ENCODE data around the gene CIT.

The CIT gene

DNA sequence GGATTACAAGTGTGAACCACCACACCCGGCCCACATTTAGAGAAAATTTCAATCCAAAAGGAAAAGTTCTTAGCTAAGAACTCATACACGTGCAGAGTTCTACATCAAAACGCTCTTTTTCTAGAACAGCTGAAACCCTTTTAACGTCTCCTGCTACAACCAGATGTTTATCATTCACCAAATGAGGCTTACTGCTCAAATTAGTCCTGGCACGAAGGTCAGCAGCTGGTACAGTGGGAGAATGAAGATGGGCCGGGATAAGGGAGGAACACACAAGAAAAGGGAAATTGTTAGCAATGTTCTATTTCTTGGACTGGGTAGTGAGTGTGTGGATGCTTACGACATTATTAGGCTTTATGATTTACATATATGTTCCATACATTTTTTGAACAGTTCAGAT lies 171.9 kb downstream of the CIT start:
- in situ Hi-C loops (cut with MboI; ENCODE audit: low sequenced_read_pairs): no loop called here

DNA sequence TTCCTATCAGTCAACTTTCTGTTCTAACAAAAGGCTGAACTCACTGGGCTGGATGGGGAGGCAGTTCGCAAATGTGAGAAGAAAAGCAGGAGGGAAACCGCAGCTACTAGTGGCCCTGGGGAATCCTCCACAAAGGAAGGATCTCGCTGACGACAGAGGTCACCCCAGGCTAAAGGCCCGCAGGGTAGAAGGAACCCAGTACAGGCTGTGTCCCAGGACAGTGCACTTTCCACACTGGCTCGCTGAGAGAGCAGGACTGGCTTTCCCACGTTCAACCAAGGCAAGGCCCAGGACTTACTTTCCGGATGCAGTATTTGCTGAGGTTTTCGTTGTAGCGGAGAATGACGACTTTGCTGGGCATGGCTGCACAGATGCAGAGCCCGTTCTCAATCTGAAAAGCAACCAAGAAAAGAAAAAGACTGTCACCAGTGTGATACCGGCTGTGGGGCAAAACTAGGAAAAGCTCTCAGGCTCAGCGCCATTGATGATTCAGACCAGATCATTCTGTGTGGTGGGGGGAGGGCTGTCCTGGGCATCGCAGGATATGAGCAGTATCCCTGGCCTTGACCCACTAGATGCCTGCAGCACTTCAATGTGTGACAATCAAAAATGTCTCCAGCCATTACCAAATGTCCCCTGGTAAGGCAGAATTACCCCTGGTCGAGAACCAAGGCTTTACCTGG lies 172.9 kb downstream of the CIT start:
- in situ Hi-C loops (cut with MboI; ENCODE audit: low sequenced_read_pairs): no loop called here

DNA sequence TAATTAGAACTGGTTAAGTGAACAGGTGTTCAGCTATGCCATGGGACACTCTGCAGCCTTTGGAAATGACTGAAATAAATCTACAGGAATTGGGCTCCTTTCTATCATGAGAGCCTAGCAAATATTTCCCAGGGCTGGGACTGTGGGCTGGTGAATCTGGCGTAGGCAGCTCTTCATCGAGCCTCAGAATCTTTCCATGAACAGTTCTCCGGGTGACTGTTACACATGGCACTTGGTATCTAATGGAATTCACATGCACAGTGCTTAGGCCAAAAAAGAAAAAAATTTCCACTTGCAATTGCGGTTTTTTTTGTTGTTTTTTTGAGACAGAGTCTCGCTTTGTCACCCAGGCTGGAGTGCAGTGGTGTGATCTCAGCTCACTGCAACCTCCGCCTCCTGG lies 177.0 kb downstream of the CIT start:
- in situ Hi-C loops (cut with MboI; ENCODE audit: low sequenced_read_pairs): no loop called here

- in situ Hi-C loops (cut with MboI; ENCODE audit: low sequenced_read_pairs): no loop called here
Observed at GRCh38 chr12:119699199-119699760, 177.8 kb downstream of the CIT start.

DNA sequence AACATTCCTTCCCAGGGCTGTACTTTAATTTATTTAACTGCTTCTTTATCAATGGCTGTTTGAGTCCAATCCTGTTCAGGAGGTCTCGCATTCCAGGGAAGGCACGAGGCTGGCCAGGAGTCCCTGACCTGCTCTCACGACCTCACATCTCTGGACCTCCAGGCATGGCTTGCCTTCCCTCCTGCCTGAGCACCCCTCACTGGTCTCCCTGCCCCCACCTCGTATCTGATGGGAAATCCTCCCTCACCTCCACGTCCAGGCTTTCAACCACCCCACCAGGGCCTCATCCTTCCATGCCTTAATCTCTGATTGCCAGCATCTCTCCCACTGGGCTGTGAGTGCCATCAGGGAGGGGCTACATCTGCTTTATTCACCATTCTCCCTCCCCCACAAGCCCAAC lies 180.2 kb downstream of the CIT start:
- in situ Hi-C loops (cut with MboI; ENCODE audit: low sequenced_read_pairs): no loop called here

GRCh38 chr12:119695034-119695433 lies 182.1 kb downstream of the CIT start:
- in situ Hi-C loops (cut with MboI; ENCODE audit: low sequenced_read_pairs): no loop called here

- in situ Hi-C loops (cut with MboI; ENCODE audit: low sequenced_read_pairs): no loop called here
Observed at GRCh38 chr12:119694111-119694510, 183.0 kb downstream of the CIT start.

GRCh38 chr12:119693511-119693910 lies 183.6 kb downstream of the CIT start:
- in situ Hi-C loops (cut with MboI; ENCODE audit: low sequenced_read_pairs): no loop called here

DNA sequence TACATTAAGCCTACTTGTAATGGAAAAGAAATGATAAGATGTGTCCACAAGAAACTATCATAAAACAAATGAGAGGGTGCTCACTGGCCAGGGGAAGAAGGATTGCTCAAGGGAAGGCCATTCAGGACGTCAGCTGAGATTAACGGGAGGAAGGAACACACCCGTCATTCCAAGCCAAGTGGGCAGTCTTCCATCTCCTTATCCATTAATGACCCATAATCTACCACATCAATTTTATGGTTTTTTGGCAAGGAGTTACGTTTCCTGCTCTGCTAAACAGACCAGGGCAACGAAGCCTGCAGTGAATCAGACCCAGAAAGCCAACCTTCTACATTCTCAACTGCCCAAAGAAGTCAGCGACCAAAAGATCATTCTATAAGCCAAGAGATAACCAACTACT lies 184.1 kb downstream of the CIT start:
- in situ Hi-C loops (cut with MboI; ENCODE audit: low sequenced_read_pairs): no loop called here

- in situ Hi-C loops (cut with MboI; ENCODE audit: low sequenced_read_pairs): no loop called here
Observed at GRCh38 chr12:119692410-119692809, 184.7 kb downstream of the CIT start.

GRCh38 chr12:119691202-119691810 lies 185.8 kb downstream of the CIT start:
- in situ Hi-C loops (cut with MboI; ENCODE audit: low sequenced_read_pairs): no loop called here

- in situ Hi-C loops (cut with MboI; ENCODE audit: low sequenced_read_pairs): no loop called here
Observed at GRCh38 chr12:119689935-119690500, 187.1 kb downstream of the CIT start.

GRCh38 chr12:119687879-119688278 lies 189.2 kb downstream of the CIT start:
- in situ Hi-C loops (cut with MboI; ENCODE audit: low sequenced_read_pairs): no loop called here

- in situ Hi-C loops (cut with MboI; ENCODE audit: low sequenced_read_pairs): no loop called here
Observed at GRCh38 chr12:119687406-119687805, 189.7 kb downstream of the CIT start.

DNA sequence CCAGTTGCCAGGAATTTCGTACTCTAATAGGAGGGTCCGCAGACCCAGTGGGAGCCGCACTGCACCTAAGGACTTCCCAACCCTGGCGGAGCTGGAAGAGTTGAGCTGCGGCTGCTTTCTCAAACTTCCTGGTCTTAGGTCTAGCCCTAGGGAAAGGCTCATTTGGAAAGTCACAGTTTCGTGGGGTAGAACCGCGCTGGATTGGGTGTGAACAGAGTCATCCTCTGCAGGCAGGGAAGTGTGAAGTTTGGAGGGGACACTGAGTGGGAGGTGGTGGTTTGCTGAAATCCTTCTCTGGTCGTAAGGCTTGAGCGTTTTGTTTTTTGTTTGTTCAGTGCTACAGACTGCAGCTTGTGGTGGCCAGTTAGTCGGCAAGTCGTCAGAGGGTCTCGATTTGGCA lies 190.3 kb downstream of the CIT start:
- in situ Hi-C loops (cut with MboI; ENCODE audit: low sequenced_read_pairs): no loop called here

DNA sequence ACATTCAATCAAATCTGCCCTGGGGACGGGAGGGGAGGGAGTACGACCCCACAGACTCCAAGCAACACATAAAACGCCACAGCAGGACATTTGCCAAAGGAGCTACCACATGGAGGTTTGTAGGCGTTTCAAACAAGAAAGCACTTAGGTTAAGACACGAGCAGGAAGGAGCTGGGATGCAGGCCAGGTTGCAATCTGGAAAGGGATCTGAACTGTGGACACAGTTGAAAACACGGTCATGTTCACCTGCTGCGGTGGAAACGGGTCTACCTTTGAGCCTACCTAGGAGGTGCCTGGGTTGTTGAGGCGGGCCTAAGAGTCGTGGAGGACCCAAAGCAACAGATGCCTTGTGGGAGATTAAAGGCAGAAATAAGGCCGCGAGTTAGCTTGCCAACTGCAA lies 190.8 kb downstream of the CIT start:
- in situ Hi-C loops (cut with MboI; ENCODE audit: low sequenced_read_pairs): no loop called here

- in situ Hi-C loops (cut with MboI; ENCODE audit: low sequenced_read_pairs): no loop called here
Observed at GRCh38 chr12:119685375-119685774, 191.7 kb downstream of the CIT start.

- in situ Hi-C loops (cut with MboI; ENCODE audit: low sequenced_read_pairs): no loop called here
Observed at GRCh38 chr12:119684711-119685369, 192.3 kb downstream of the CIT start.

- in situ Hi-C loops (cut with MboI; ENCODE audit: low sequenced_read_pairs): no loop called here
Observed at GRCh38 chr12:119683816-119684215, 193.3 kb downstream of the CIT start.

GRCh38 chr12:119683413-119683812 lies 193.7 kb downstream of the CIT start:
- in situ Hi-C loops (cut with MboI; ENCODE audit: low sequenced_read_pairs): no loop called here

DNA sequence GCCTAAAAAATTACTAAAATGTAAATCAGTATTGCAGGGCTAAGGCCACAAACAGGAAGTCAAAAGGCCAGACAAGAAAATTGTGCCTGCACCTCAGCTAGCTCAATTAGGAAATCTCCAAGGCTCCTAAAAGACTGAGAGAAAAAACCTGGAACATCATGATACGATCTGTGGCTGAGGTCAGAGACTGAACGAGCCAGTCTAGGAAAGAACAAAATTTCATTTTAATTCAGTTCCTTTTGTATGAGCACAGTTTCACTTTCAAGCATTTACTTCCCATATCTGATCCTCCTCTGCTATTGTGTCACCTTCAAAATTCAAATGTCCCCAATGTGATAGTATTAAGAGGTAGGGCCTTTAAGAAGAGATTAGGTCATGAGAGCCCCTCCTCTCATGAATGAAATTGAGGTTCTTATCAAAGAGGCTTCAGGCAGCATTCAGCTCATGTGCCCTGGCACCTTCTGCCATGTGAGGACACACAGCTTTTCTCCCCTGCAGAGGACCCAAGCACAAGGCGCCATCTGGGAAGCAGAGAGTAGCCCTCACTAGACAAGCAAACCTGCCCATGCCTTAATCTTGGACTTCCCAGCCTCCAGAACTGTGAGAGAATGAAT lies 194.4 kb downstream of the CIT start:
- in situ Hi-C loops (cut with MboI; ENCODE audit: low sequenced_read_pairs): no loop called here

All from HL-60/S4 treated with retinoic acid at 250 ng/mL for 4 days and 3 days (cell line).